Stimulated activated CD4-positive, alpha-beta T cell treated with anti-CD3 and anti-CD28 coated beads, Interleukin-15, amount 100 ng/mL, for 48 hours (primary cell): Measurements from ENCODE around the gene TMEM135.

Experiments
- DNase-seq, 2 donors: peaks; one replicate each; pipeline ENCODE4 v3.0.0-alpha.2; 2020; ENCODE audit warnings: low read depth in 2 of 2

TMEM135 gene

GRCh38 chr11:87194985-87195820, 157.5 kb downstream of the TMEM135 start:
- no peak for DNase-seq

DNA sequence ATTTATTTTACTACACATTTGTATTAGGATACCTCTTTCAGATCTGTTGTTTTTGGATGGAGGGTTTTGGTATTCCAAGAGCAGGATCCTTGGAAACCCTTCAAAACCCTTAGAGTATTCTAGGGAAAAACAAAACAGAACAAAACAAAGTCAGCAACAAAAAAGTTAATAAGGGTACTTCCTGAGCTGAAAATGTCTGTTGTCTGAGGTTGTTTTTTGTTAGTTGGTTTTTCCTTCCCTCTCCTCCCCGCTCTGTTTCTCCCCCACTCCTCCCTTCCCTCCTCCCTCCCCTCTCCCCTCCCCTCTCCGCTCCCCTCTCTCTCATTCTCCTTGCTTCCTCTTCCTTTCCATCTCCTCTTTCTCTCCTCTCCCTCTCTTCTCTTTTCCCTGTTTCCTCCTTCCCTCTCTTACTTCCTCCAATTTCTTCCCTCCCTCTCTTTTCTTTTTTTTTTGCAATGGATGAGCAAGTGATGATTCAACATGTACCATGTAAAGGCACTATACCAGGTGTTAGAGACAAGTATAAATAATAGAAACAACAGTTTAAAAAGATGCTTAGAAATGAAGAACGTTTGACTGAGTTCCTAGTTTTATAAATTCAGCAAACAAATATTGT, 160.6 kb downstream of the TMEM135 start:
- DNase-seq: no peak

DNA sequence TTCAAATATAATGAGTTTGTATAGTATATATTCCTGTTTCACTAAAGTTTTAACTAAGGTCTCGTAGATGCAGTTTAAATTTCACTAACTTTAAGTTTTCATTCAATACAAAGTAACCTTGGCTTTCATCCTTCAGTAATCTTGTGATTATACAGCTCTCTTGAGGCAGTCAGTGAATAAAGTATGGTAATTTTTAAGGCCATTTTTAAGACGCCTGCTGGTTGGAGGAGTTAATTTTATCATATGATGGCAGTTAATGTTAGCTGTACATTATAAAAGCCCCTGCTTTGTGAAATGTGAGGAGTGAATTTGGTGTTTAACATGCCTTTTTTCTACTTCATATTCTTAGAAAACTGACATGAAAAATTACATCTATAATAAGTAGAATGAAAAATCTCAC, 163.6 kb downstream of the TMEM135 start:
- no peak for DNase-seq

DNA sequence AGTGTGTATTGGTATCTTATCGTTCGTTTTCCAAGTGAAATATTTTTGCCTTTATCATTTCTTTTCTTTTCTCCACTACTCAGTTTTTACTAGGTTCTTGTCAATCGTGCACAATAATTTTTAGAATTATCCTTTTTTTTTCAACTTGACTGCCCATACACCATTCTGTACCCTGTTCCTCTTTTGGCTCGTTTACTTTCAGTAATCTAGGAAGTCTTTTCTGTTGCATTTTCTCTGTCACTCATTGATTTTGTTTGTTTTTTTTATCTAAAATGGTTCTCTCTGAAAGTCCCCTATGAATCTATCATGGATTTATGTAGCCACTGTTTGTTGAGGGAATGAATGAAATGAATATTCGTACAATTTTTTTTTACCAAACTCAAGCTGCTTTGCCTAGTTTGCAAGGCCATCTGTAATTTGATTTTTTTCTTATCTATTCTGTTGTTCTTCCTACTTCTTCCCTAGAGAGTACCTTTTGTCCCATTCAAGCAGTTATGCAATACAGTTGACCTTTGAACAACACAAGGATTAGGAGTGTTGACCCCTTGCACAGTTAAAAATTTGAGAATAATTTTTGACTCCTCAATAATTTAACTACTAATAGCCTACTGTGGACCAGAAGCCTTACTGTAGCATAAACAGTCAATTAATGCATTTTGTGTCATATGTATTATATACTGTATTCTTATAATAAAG, 166.3 kb downstream of the TMEM135 start:
- DNase-seq: no peak

- no peak for DNase-seq
These were observed 175.2 kb downstream of the TMEM135 start for GRCh38 chr11:87212891-87213290.

DNA sequence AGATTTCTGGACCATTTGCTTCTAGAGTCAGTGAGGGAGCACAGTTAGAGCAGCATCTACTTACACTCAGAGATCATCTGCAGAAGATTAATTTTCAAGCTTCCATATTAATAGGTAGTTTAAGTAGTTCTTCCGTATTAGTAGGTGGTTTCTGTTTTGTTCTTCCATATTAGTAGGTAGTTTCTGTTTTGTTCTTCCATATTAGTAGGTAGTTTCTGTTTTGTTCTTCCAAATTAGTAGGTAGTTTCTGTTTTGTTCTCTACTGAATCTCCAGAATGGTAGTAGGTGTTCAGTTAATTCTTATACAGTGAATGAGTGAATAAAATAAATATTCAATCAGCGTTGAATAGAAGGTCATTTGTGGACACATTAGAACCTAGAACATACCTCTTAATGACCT, 175.7 kb downstream of the TMEM135 start:
- DNase-seq: no peak

DNA sequence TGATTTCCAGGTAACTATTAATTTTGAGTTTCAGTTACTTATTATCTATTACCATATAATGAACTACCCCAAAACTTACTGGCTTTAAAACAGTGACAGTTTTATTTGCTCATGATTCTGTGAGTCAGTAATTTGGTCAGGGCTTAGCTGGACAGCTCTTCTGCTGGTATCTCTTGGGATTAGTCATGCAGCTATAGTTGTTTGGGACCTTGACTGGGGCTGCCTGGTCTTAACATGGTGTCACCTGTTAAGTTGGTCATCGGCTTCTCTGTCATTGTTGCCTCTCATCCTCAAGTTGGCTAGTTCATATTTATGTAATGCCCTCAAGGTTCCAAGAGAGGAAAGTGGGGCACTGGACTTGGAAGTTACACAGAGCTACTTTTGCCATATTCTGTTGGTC, 177.5 kb downstream of the TMEM135 start:
- no peak for DNase-seq

GRCh38 chr11:87219266-87219665, 181.5 kb downstream of the TMEM135 start:
- DNase-seq: no peak

DNA sequence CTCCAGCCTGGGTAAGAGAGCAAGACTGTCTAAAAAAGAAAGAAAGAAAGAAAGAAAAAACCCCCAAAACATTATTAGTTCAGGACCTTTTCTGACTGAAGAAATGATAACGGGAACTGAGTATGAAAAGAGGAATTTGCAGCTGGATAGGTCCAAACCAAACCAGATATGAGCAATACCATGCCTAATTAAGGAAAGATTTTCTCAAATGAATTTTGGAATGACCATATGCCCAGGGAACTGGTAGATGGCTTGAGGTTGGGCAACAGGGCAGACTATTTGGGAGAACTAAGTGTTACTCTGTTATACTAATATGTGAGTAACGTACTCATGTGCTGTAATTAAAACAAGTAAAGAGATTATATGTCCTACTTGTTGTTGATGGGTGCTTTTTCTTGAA, 186.1 kb downstream of the TMEM135 start:
- DNase-seq: no peak

GRCh38 chr11:87224486-87224885, 186.8 kb downstream of the TMEM135 start:
- no peak for DNase-seq

GRCh38 chr11:87228820-87229219, 191.1 kb downstream of the TMEM135 start:
- DNase-seq: no peak

- no peak for DNase-seq
These were observed 193.3 kb downstream of the TMEM135 start for GRCh38 chr11:87230995-87231394.

DNA sequence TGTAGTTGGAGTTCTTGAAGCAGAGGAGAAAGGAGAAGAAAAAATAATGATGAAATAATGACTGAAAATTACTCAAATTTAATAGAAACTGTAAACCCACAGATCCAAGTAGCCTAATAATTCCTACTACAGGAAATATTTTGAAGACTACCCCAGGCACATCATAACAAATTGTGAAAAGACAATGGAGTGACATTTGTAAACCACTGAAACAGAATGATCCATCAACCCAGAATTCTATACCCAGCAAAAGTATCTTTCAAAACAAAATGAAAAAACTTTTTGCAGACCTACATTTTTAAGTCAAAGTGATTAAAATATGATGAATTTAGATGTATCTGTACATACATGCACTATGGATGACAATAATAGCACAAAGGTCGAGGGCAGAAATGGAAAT, 194.6 kb downstream of the TMEM135 start:
- no peak for DNase-seq

- DNase-seq: no peak
These were observed 197.6 kb downstream of the TMEM135 start for GRCh38 chr11:87235366-87235765.

DNA sequence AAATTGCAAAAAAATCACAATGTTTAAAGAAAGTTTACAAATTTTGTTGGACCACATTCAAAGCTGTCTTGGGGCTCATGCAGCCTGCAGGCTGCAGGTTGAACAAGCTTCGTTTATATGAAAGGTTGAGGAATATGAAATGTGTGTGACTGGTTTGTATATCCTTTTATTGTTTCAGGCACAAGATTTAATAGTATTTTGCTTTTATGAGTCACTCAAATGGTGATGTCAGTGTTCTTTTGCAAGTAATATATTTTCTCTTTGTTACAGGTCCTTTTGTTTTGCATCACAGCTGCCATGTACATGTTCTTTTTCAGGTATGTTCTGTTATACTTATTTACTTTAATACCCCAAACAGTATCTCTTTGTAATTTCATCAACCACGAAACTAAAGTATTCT, 198.6 kb downstream of the TMEM135 start:
- no peak for DNase-seq

DNA sequence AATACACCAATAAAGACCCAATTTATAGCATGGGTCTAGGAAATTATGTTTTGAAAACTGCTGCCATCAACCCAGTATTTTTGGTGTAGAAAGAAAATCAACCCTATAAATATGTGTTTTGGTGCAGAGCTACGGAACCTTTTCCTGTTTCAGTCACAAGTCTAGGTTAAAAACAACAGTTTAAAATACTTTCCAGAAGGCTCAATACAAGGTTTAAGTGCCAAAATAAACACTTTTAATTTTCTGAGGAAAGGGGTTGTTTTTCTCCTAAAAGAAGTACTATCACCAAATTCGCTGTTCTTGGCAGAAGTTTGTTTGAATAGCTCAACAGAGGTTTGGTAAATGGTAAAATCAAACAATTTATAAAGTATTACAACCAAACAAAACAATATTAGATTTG, 201.3 kb downstream of the TMEM135 start:
- DNase-seq: no peak

DNA sequence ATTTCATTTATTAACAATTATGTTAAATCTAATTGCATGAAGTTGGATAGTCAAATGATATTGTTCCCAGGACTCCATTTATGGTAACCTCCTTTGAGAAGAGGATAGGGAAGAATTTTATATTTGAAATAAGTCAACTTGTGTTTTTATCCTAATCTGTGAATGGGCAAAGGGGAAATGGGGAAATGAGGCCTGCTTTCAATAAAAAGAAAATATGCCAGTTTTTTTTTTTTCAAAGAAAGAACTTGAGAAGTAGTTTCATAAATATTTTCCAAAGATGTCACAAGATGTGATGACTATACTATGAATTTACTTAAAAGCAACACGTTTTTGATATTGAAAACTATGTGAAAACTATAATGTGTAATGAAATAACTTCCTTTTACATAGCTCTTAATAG, 201.8 kb downstream of the TMEM135 start:
- DNase-seq: no peak

- no peak for DNase-seq
These were observed 213.8 kb downstream of the TMEM135 start for GRCh38 chr11:87251560-87251959.

- no peak for DNase-seq
These were observed 215.1 kb downstream of the TMEM135 start for GRCh38 chr11:87252869-87253268.

DNA sequence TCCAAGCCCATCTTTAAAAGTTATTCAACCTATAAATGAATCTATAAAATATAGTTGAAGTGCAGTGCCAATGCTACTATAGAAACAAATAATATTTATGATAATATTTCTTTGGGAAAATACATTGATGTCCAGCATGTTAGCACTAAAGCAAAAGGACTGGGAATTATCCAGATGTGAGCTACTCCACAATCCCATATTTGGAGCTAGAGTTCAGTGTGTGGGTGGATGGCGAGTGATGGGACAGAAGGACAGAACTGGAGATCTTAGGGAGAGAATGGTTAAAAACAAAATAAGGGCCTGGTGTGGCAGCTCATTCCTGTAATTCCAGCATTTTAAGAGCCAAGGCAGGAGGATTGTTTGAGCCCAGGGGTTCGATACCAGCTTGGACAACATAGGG, 216.8 kb downstream of the TMEM135 start:
- DNase-seq: no peak

DNA sequence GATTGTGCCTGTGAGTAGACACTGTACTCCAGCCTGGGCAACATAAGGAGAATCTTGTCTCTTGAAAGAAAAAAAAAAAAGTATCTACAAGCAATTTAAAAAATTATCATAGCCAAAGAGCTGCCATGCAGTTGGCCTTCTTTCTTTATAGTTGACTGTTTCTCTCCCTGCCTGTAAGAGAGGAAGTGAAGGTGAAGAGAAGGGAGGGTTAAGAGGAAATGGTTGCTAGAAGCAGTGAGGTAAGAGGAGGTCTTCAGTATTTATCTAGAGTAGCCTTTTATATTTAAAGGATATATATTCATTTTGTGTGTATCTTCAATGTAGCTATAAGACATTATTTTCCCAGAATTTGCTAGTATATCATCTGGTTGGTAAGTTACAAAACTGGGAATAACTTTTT, 217.9 kb downstream of the TMEM135 start:
- no peak for DNase-seq

DNA sequence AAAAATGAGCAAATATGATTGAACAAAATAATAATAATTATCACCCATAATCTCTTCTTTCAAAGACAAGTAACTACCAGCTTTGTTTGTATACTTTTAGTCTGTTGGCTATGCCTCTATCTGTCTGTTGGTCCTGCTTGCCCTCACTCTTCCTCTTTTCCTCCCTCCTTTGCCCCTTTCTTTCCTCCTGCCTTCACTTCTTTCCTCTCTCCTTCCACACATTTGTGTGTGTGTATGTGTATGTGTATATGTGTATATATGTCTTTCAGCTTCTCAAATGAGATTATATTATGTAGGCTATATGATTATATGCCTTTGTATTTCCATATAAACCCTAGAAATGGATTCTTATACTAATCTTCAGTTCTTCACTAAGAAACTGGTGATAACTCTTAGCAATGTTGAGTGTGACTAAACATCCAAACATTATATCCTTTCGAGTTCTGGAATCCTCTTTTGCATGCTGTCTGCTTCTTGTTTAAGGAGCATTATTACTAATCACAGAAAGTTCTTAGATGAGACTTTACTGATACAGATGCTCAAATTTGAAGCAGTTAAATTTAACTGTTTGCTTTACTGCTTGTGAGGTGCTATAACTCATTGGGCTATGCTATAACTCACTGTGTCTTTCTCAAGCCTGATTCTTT, 219.1 kb downstream of the TMEM135 start:
- DNase-seq: no peak
